HCT116 (cell line): ENCODE measurements around the gene SLC11A1. TPM values are rescaled to one million over a fixed set of nuclear protein-coding genes. Genes with fewer than 3 reads are reported as not detected.
A peak's percentile ranks its signal among the peaks of the same experiment; 100 is the strongest.

Experiments used
- ATAC-seq: fragments of 200-7000 bp; cut with Tn5 transposase; 2 replicates; pipeline ENCODE4 v1.9.1; 2020; ENCODE audit warnings: mild to moderate bottlenecking, moderate library complexity
- BruUV-seq: library from RNA; stranded (reverse); fragments of 400-500 nt; replicated peaks from 2 replicates; lab custom pipeline; 2021; lab: Mats Ljungman, UMichigan
- CTCF ChIA-PET: fragments of 300-600 bp; sonication (Branson Sonifier 250); formaldehyde crosslinking; loops from one replicate; lab custom pipeline; 2021; ENCODE audit warnings: antibody characterized with exemption; lab: Charles Lee
- POLR2A ChIA-PET: fragments of 300-600, 350-600 bp; sonication (Branson Sonifier 250); formaldehyde crosslinking; loops from one replicate; lab custom pipeline; 2021; ENCODE audit warnings: antibody characterized with exemption; lab: Charles Lee
- RAD21 ChIA-PET, 2 experiments: fragments of 300-600 bp; sonication (Branson Sonifier 250); formaldehyde crosslinking; loops; one replicate each; lab custom pipeline; 2023; ENCODE audit warnings: low total read pairs in 2 of 2; ENCODE audit not compliant: uncharacterized antibody in 2 of 2, unreplicated experiment in 2 of 2, low non-redundant PET in 1 of 2; lab: Charles Lee
- DNase-seq: peaks from one replicate; pipeline ENCODE4 v3.0.0-alpha.2; 2010; ENCODE audit warnings: low read depth, low spot score
- H2AFZ ChIP-seq: fragments of 200-600 bp; shearing (Covaris generic), sonication (generic); 2 replicates; pipeline ENCODE4 v1.6.1; 2017; ENCODE audit warnings: low read depth, mixed run types, mixed read lengths, antibody characterized with exemption, low read length; ENCODE audit not compliant: poor library complexity, severe bottlenecking
- H3K27ac ChIP-seq: 2 replicates; pipeline ENCODE4 v1.5.1; 2012; ENCODE audit warnings: low read depth, low read length
- H3K27me3 ChIP-seq: fragments of 200-600 bp; sonication (generic); 2 replicates; pipeline ENCODE4 v1.6.1; 2016; ENCODE audit warnings: mixed run types, low read length, mixed read lengths; ENCODE audit not compliant: insufficient read depth
- H3K36me3 ChIP-seq, 2 experiments: fragments of 200-500 bp in 1 of 2; fragments of 200-600 bp in 1 of 2; sonication (Bioruptor generic) in 1 of 2; sonication (generic) in 1 of 2; 2 replicates each; pipeline versions ENCODE4 v1.5.1 to v1.6.1; 2014 to 2016; ENCODE audit warnings: low read length in 2 of 2, inconsistent platforms in 1 of 2, mixed read lengths in 1 of 2, mixed run types in 1 of 2; ENCODE audit not compliant: insufficient read depth in 2 of 2, control insufficient read depth in 1 of 2
- H3K4me1 ChIP-seq, 2 experiments: fragments of 200-600 bp in 1 of 2; sonication (generic) in 1 of 2; 2 replicates each; pipeline versions ENCODE4 v1.5.1 to v1.6.1; 2012 to 2017; ENCODE audit warnings: low read length in 2 of 2, inconsistent platforms in 1 of 2, mild to moderate bottlenecking in 1 of 2, mixed read lengths in 1 of 2, mixed run types in 1 of 2, moderate library complexity in 1 of 2; ENCODE audit not compliant: insufficient read depth in 2 of 2, control insufficient read depth in 1 of 2
- H3K4me2 ChIP-seq: fragments of 200-600 bp; sonication (generic); 2 replicates; pipeline ENCODE4 v1.6.1; 2017; ENCODE audit warnings: mixed run types, low read length, mixed read lengths
- H3K4me3 ChIP-seq, 2 experiments: fragments of 200-600 bp in 1 of 2; sonication (generic) in 1 of 2; replicated peaks in 1 of 2; 2 replicates each; pipeline ENCODE4 v1.5.1; 2011 to 2016; ENCODE audit warnings: low read length in 2 of 2, control low read depth in 1 of 2, low read depth in 1 of 2, mild to moderate bottlenecking in 1 of 2, mixed read lengths in 1 of 2, mixed run types in 1 of 2
- H3K79me2 ChIP-seq: fragments of 200-600 bp; sonication (generic); 2 replicates; pipeline ENCODE4 v1.6.1; 2017; ENCODE audit warnings: mild to moderate bottlenecking, mixed run types, low read length, moderate library complexity, mixed read lengths; ENCODE audit not compliant: insufficient read depth
- H3K9ac ChIP-seq: fragments of 200-600 bp; sonication (generic); 2 replicates; pipeline ENCODE4 v1.6.1; 2016; ENCODE audit warnings: low read length, mixed read lengths
- H3K9me2 ChIP-seq: fragments of 200-600 bp; sonication (generic), shearing (Covaris generic); 2 replicates; pipeline ENCODE4 v1.6.1; 2017; ENCODE audit warnings: mixed run types, mild to moderate bottlenecking, moderate library complexity; ENCODE audit not compliant: insufficient read depth
- H3K9me3 ChIP-seq, 2 experiments: fragments of 200-500 bp in 1 of 2; fragments of 200-600 bp in 1 of 2; sonication (Bioruptor generic) in 1 of 2; sonication (generic) in 1 of 2; 2 replicates each; pipeline ENCODE4 v1.6.1; 2014 to 2017; ENCODE audit warnings: low read length in 2 of 2, mixed read lengths in 2 of 2, inconsistent platforms in 1 of 2, low read depth in 1 of 2, mild to moderate bottlenecking in 1 of 2, mixed run types in 1 of 2, moderate library complexity in 1 of 2; ENCODE audit not compliant: control insufficient read depth in 1 of 2, insufficient read depth in 1 of 2
- H4K20me1 ChIP-seq: fragments of 200-600 bp; sonication (generic), shearing (Covaris generic); 2 replicates; pipeline ENCODE4 v1.6.1; 2017; ENCODE audit warnings: mixed run types, mild to moderate bottlenecking, moderate library complexity; ENCODE audit not compliant: insufficient read depth
- CTCF ChIP-seq, 3 experiments: fragments of 200-600 bp in 1 of 3; sonication (generic) in 1 of 3; IDR thresholded peaks in 2 of 3; conservative IDR thresholded peaks in 1 of 3; 2 replicates each; pipeline ENCODE4 v1.5.1; 2012 to 2017; ENCODE audit warnings: low read depth in 2 of 3, low read length in 2 of 3, antibody characterized with exemption in 1 of 3, borderline replicate concordance in 1 of 3, control low read depth in 1 of 3, mild to moderate bottlenecking in 1 of 3, mixed read lengths in 1 of 3, mixed run types in 1 of 3, moderate library complexity in 1 of 3; ENCODE audit not compliant: insufficient read depth in 1 of 3
- FOSL1 ChIP-seq: IDR thresholded peaks from 2 replicates; pipeline ENCODE4 v1.6.1; 2012; ENCODE audit warnings: low read depth
- JUND ChIP-seq: IDR thresholded peaks from 2 replicates; pipeline ENCODE4 v1.6.1; 2012
- POLR2A ChIP-seq: IDR thresholded peaks from 2 replicates; pipeline ENCODE4 v1.7.0; 2011; ENCODE audit warnings: borderline replicate concordance; ENCODE audit not compliant: insufficient read depth, insufficient read length; ENCODE audit errors: extremely low read depth
- POLR2AphosphoS5 ChIP-seq: IDR thresholded peaks from 2 replicates; pipeline ENCODE4 v1.6.1; 2011; ENCODE audit warnings: mild to moderate bottlenecking, low read depth, low read length, moderate library complexity
- SIN3A ChIP-seq: IDR thresholded peaks from 2 replicates; pipeline ENCODE4 v1.6.1; 2012; ENCODE audit warnings: low read depth
- SP1 ChIP-seq: IDR thresholded peaks from 2 replicates; pipeline ENCODE4 v1.6.1; 2012; ENCODE audit warnings: low read depth
- TCF7L2 ChIP-seq: IDR thresholded peaks from 2 replicates; pipeline ENCODE4 v1.7.0; 2011; ENCODE audit warnings: borderline replicate concordance, inconsistent platforms; ENCODE audit not compliant: insufficient read depth, insufficient read length; ENCODE audit errors: extremely low read depth
- ZNF274 ChIP-seq: fragments of 200-500 bp; sonication (Bioruptor generic); IDR thresholded peaks from 2 replicates; pipeline ENCODE4 v1.6.1; 2014; ENCODE audit warnings: mild to moderate bottlenecking, low read depth, low read length, inconsistent platforms
- intact Hi-C: fragments of 100-400 bp; cut with micrococcal nuclease; formaldehyde crosslinking; loops from 2 replicates; pipeline ENCODE4 v1.10.0; 2022
- total RNA-seq: library from RNA; stranded (reverse); gene quantifications from one replicate; pipeline ENCODE4 v1.2.1, GENCODE V29; 2021; ENCODE audit not compliant: unreplicated experiment
- TF ChIP-seq, protein P1 (sequence below): IDR thresholded peaks from 2 replicates; pipeline ENCODE4 v1.6.1; 2012; ENCODE audit warnings: low read depth

SLC11A1 gene
- total RNA-seq, 1 experiment from 2014 or later: 0.42 TPM

- Histone ChIP-seq H3K9ac (no peak overlapping the region), H3K4me2 (peak overlapping the region; percentile 90), H3K27me3 (no peaks in the 10 kb centered on the region), H3K27ac (peak overlapping the region; percentile 99), H3K36me3 (no peaks in the 10 kb centered on the region), H3K9me2 (no peaks in the 10 kb centered on the region)
- no peak for DNase-seq
- RAD21 ChIA-PET: no interaction called here
- TF ChIP-seq TCF7L2 (no peak), JUND (no peak), POLR2AphosphoS5 (no peak), FOSL1 (no peak), SP1 (no peak), ZNF274 (no peak), POLR2A (no peak), CTCF (IDR thresholded peaks at IDR 0.05 in 2 of 3, conservative IDR thresholded peaks at IDR 0.05 in 1 of 3; ENCODE audit: borderline replicate concordance in 1 of 3, insufficient read depth in 1 of 3, low read depth in 2 of 3, low read length in 2 of 3) (no peak), SIN3A (no peak)
- TF ChIP-seq, protein P1, sequence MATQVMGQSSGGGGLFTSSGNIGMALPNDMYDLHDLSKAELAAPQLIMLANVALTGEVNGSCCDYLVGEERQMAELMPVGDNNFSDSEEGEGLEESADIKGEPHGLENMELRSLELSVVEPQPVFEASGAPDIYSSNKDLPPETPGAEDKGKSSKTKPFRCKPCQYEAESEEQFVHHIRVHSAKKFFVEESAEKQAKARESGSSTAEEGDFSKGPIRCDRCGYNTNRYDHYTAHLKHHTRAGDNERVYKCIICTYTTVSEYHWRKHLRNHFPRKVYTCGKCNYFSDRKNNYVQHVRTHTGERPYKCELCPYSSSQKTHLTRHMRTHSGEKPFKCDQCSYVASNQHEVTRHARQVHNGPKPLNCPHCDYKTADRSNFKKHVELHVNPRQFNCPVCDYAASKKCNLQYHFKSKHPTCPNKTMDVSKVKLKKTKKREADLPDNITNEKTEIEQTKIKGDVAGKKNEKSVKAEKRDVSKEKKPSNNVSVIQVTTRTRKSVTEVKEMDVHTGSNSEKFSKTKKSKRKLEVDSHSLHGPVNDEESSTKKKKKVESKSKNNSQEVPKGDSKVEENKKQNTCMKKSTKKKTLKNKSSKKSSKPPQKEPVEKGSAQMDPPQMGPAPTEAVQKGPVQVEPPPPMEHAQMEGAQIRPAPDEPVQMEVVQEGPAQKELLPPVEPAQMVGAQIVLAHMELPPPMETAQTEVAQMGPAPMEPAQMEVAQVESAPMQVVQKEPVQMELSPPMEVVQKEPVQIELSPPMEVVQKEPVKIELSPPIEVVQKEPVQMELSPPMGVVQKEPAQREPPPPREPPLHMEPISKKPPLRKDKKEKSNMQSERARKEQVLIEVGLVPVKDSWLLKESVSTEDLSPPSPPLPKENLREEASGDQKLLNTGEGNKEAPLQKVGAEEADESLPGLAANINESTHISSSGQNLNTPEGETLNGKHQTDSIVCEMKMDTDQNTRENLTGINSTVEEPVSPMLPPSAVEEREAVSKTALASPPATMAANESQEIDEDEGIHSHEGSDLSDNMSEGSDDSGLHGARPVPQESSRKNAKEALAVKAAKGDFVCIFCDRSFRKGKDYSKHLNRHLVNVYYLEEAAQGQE: no peak
- TF ChIP-seq, all 23 proteins: peak for 0
- Histone ChIP-seq H2AFZ (no peak overlapping the region), H3K79me2 (peaks cover 12% of the 10 kb centered on the region), H3K9me3 (no peaks in the 10 kb centered on the region), H4K20me1 (no peaks in the 10 kb centered on the region), H3K4me1 (peaks cover 24 to 55% of the 10 kb centered on the region in 2 experiments), H3K4me3 (peak overlapping the region in 1 of 2 experiments; percentile 85; a peak in 1 of 4 replicates)
- POLR2A ChIA-PET: interaction anchor here (1.2 kb wide), 1 partner anchor 92 kb away, joined by 3 read pairs; no protein-coding TSS in a partner anchor
- no peak for ATAC-seq
- intact Hi-C loops: no loop called here
- CTCF ChIA-PET: interaction anchor here (0.9 to 2.6 kb wide), 6 partner anchors 12 to 124 kb away, joined by 3 to 22 read pairs (median 6); partner anchors contain the start of genes AAMP and PNKD
- BruUV-seq: no TSS peak
These were observed 13.0 kb downstream of the SLC11A1 start for GRCh38 chr2:218395090-218395444.
